ENCODE measurements around the gene B3GNT2.

DNA sequence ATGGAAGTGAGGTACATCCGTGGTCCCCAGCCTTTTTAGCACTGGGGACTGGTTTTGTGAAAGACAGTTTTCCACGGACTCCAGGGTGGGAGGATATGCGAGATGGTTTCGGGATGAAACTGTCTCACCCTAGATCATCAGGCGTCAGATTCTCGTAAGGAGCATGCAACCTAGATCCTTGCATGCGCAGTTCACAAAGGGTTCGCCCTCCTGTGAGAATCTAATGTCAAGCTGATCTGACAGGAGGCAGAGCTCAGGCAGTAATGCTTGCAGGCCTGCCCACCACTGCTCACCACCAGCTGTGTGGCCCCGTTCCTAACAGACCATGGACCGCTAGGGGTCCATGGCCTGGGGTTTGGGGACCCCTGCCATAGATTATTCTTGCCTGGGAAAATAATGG, 11.6 kb downstream of the B3GNT2 start:
- TF ChIP-seq, protein P1, sequence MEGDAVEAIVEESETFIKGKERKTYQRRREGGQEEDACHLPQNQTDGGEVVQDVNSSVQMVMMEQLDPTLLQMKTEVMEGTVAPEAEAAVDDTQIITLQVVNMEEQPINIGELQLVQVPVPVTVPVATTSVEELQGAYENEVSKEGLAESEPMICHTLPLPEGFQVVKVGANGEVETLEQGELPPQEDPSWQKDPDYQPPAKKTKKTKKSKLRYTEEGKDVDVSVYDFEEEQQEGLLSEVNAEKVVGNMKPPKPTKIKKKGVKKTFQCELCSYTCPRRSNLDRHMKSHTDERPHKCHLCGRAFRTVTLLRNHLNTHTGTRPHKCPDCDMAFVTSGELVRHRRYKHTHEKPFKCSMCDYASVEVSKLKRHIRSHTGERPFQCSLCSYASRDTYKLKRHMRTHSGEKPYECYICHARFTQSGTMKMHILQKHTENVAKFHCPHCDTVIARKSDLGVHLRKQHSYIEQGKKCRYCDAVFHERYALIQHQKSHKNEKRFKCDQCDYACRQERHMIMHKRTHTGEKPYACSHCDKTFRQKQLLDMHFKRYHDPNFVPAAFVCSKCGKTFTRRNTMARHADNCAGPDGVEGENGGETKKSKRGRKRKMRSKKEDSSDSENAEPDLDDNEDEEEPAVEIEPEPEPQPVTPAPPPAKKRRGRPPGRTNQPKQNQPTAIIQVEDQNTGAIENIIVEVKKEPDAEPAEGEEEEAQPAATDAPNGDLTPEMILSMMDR (IDR thresholded peaks at IDR 0.05; ENCODE audit: borderline replicate concordance, extremely low read depth, low read length, poor library complexity, severe bottlenecking), result no peak
- no peak for TF ChIP-seq EZH2 (IDR thresholded peaks at IDR 0.05; ENCODE audit: borderline replicate concordance, low read depth, low read length, severe bottlenecking)

Data from DND-41 (cell line).